Measurements from ENCODE around the gene AGMO. TPM values are rescaled to one million over a fixed set of nuclear protein-coding genes. Genes with fewer than 3 reads are reported as not detected.

AGMO gene
- total RNA-seq, 1 experiment from 2014 or later, result 0.77 TPM

DNA sequence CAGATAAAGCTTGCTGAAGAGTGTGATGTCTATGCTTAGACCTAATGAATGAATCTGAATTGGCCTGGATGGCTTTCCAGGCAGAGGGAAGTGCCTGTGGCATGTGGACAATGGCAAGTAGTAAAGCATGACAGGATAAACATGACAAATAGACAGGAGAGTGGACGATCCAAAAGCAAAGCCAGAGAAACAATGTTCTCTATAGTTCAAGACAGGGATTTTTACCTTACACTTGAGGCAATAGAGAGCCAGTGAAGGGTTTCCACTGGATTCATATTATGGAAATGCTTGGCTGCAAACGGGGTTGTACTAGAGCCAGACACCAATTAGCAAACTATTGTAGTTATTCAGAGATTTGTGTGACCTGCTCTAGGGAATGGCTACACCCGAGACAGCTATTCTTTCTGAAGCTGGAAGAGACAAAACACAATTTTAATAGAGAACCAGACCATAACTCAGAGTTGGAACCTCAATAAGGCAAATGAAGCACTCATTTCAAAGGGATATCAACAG lies 2.3 kb downstream of the AGMO start:
- DNase-seq (ENCODE audit: low spot score) (no peak), ATAC-seq (no peak)
- TF ChIP-seq PRRX2 (CRISPR knock-in tag; IDR thresholded peaks at IDR 0.05) (no peak), TCF7 (CRISPR knock-in tag; IDR thresholded peaks at IDR 0.05; ENCODE audit: low read depth) (no peak), NR2C2 (CRISPR knock-in tag; IDR thresholded peaks at IDR 0.05) (no peak), CBFB (CRISPR knock-in tag; IDR thresholded peaks at IDR 0.05; ENCODE audit: low read depth) (no peak)
- TF ChIP-seq, protein P1, sequence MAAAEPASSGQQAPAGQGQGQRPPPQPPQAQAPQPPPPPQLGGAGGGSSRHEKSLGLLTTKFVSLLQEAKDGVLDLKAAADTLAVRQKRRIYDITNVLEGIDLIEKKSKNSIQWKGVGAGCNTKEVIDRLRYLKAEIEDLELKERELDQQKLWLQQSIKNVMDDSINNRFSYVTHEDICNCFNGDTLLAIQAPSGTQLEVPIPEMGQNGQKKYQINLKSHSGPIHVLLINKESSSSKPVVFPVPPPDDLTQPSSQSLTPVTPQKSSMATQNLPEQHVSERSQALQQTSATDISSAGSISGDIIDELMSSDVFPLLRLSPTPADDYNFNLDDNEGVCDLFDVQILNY (CRISPR knock-in tag; IDR thresholded peaks at IDR 0.05), result no peak
- TF ChIP-seq, protein P2, sequence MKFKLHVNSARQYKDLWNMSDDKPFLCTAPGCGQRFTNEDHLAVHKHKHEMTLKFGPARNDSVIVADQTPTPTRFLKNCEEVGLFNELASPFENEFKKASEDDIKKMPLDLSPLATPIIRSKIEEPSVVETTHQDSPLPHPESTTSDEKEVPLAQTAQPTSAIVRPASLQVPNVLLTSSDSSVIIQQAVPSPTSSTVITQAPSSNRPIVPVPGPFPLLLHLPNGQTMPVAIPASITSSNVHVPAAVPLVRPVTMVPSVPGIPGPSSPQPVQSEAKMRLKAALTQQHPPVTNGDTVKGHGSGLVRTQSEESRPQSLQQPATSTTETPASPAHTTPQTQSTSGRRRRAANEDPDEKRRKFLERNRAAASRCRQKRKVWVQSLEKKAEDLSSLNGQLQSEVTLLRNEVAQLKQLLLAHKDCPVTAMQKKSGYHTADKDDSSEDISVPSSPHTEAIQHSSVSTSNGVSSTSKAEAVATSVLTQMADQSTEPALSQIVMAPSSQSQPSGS (CRISPR knock-in tag; IDR thresholded peaks at IDR 0.05; ENCODE audit: borderline replicate concordance, low read depth), result no peak
- TF ChIP-seq, protein P3, sequence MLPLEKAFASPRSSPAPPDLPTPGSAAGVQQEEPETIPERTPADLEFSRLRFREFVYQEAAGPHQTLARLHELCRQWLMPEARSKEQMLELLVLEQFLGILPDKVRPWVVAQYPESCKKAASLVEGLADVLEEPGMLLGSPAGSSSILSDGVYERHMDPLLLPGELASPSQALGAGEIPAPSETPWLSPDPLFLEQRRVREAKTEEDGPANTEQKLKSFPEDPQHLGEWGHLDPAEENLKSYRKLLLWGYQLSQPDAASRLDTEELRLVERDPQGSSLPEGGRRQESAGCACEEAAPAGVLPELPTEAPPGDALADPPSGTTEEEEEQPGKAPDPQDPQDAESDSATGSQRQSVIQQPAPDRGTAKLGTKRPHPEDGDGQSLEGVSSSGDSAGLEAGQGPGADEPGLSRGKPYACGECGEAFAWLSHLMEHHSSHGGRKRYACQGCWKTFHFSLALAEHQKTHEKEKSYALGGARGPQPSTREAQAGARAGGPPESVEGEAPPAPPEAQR (CRISPR knock-in tag; IDR thresholded peaks at IDR 0.05), result no peak
- TF ChIP-seq, protein P4, sequence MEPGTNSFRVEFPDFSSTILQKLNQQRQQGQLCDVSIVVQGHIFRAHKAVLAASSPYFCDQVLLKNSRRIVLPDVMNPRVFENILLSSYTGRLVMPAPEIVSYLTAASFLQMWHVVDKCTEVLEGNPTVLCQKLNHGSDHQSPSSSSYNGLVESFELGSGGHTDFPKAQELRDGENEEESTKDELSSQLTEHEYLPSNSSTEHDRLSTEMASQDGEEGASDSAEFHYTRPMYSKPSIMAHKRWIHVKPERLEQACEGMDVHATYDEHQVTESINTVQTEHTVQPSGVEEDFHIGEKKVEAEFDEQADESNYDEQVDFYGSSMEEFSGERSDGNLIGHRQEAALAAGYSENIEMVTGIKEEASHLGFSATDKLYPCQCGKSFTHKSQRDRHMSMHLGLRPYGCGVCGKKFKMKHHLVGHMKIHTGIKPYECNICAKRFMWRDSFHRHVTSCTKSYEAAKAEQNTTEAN (CRISPR knock-in tag; IDR thresholded peaks at IDR 0.05), result no peak
- H3K27me3 Mint-ChIP-seq (ENCODE audit: low read depth), result no peaks in the 10 kb centered on the region
- POLR2A ChIA-PET, result no interaction called here
- no peak overlapping the region for H3K27ac Mint-ChIP-seq
- H3K9me3 Mint-ChIP-seq, result no peaks in the 10 kb centered on the region
- CTCF ChIA-PET, result no interaction called here
- H3K4me3 Mint-ChIP-seq, result no peak overlapping the region
- no peaks in the 10 kb centered on the region for H3K36me3 Mint-ChIP-seq
- H3K4me1 Mint-ChIP-seq, result peaks cover 18% of the 10 kb centered on the region

DNA sequence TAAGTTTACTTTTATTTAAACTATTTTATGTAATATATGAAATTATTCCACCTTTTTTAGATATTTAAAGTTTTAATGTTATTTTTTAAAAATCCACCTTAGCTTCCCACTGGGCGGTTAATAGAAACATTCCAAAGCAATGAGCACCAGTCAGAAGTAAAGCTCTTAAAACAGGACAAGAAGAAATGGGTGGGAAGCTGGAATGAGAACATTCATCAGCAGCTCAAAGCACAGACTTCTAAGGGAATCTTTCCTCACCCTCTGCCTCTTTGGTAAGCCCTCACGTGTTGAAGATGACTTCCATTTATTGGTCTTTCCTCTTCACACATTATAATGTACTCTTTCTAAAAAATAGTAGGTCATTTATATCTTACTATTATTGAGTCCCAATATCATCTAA lies 3.1 kb downstream of the AGMO start:
- peaks cover 23% of the 10 kb centered on the region for H3K4me1 Mint-ChIP-seq
- H3K27ac Mint-ChIP-seq, result no peak overlapping the region
- no peak for TF ChIP-seq TEAD4 (CRISPR knock-in tag; IDR thresholded peaks at IDR 0.05)
- no peak for TF ChIP-seq ZNF219 (CRISPR knock-in tag; IDR thresholded peaks at IDR 0.05; ENCODE audit: borderline replicate concordance)
- TF ChIP-seq NFATC4 (CRISPR knock-in tag; IDR thresholded peaks at IDR 0.05), result no peak
- TF ChIP-seq, protein P5, sequence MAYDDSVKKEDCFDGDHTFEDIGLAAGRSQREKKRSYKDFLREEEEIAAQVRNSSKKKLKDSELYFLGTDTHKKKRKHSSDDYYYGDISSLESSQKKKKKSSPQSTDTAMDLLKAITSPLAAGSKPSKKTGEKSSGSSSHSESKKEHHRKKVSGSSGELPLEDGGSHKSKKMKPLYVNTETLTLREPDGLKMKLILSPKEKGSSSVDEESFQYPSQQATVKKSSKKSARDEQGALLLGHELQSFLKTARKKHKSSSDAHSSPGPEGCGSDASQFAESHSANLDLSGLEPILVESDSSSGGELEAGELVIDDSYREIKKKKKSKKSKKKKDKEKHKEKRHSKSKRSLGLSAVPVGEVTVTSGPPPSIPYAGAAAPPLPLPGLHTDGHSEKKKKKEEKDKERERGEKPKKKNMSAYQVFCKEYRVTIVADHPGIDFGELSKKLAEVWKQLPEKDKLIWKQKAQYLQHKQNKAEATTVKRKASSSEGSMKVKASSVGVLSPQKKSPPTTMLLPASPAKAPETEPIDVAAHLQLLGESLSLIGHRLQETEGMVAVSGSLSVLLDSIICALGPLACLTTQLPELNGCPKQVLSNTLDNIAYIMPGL (CRISPR knock-in tag; IDR thresholded peaks at IDR 0.05), result no peak
- no peak for TF ChIP-seq GRHL2 (CRISPR knock-in tag; IDR thresholded peaks at IDR 0.05; ENCODE audit: insufficient replicate concordance, severe bottlenecking)
- TF ChIP-seq TP53 (CRISPR knock-in tag; IDR thresholded peaks at IDR 0.05), result no peak
- no peak for TF ChIP-seq ZNF138 (CRISPR knock-in tag; conservative IDR thresholded peaks at IDR 0.05)
- TF ChIP-seq, protein P6, sequence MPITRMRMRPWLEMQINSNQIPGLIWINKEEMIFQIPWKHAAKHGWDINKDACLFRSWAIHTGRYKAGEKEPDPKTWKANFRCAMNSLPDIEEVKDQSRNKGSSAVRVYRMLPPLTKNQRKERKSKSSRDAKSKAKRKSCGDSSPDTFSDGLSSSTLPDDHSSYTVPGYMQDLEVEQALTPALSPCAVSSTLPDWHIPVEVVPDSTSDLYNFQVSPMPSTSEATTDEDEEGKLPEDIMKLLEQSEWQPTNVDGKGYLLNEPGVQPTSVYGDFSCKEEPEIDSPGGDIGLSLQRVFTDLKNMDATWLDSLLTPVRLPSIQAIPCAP (CRISPR knock-in tag; IDR thresholded peaks at IDR 0.05), result no peak
- no peak for TF ChIP-seq ZNF396 (CRISPR knock-in tag; IDR thresholded peaks at IDR 0.05; ENCODE audit: borderline replicate concordance)
- TF ChIP-seq NR3C1 (CRISPR knock-in tag; conservative IDR thresholded peaks at IDR 0.05; ENCODE audit: low read depth), result no peak
- no peak for TF ChIP-seq ESRRA (CRISPR knock-in tag; IDR thresholded peaks at IDR 0.05; ENCODE audit: borderline replicate concordance)
- no peaks in the 10 kb centered on the region for H3K27me3 Mint-ChIP-seq (ENCODE audit: low read depth)
- POLR2A ChIA-PET, result no interaction called here
- H3K36me3 Mint-ChIP-seq, result no peaks in the 10 kb centered on the region
- CTCF ChIA-PET, result no interaction called here
- no peaks in the 10 kb centered on the region for H3K9me3 Mint-ChIP-seq
- no peak overlapping the region for H3K4me3 Mint-ChIP-seq
- no peak for ATAC-seq
- no peak for DNase-seq (ENCODE audit: low spot score)
